Panc1 (cell line): ENCODE results near the gene FOXP2.

Source experiments
- POLR2AphosphoS5 ChIP-seq: IDR thresholded peaks from 2 replicates; pipeline ENCODE4 v1.6.1; 2012; ENCODE audit warnings: mild to moderate bottlenecking, low read depth, low read length, moderate library complexity
- TCF7L2 ChIP-seq: IDR thresholded peaks from 2 replicates; pipeline ENCODE4 v1.6.1; 2011; ENCODE audit warnings: mild to moderate bottlenecking, low read depth, low read length, inconsistent platforms
- TF ChIP-seq, protein P1 (sequence below): fragments of 450-650 bp; IDR thresholded peaks from 2 replicates; pipeline ENCODE4 v1.5.1; 2017; ENCODE audit warnings: mild to moderate bottlenecking

DNA sequence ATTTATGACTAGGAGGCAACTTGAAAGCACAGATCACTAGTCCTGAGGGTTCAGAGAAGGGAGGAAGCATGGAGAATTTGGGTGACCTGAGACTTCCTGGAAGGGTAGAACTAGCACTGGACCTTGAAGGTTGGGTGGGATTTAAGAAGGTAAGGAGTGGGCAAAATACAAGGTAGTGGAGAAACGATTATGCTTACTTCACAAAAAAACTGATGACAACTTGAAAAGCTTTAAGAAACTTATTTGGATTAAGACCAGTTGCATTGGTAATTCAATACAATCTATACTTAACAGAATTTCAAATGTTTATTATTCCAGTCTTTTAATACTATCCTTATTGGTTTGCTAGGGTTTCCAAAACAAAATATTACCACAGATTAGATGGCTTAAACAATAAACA is 308.7 kb downstream of the FOXP2 start:
- TF ChIP-seq, protein P1, sequence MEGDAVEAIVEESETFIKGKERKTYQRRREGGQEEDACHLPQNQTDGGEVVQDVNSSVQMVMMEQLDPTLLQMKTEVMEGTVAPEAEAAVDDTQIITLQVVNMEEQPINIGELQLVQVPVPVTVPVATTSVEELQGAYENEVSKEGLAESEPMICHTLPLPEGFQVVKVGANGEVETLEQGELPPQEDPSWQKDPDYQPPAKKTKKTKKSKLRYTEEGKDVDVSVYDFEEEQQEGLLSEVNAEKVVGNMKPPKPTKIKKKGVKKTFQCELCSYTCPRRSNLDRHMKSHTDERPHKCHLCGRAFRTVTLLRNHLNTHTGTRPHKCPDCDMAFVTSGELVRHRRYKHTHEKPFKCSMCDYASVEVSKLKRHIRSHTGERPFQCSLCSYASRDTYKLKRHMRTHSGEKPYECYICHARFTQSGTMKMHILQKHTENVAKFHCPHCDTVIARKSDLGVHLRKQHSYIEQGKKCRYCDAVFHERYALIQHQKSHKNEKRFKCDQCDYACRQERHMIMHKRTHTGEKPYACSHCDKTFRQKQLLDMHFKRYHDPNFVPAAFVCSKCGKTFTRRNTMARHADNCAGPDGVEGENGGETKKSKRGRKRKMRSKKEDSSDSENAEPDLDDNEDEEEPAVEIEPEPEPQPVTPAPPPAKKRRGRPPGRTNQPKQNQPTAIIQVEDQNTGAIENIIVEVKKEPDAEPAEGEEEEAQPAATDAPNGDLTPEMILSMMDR, result no peak
- TF ChIP-seq TCF7L2 (no peak), POLR2AphosphoS5 (no peak)
